IPS-NIHi7 (cell line): ENCODE measurements around the gene RIT2.
A peak's percentile ranks its signal among the peaks of the same experiment; 100 is the strongest.
"Not testable (repeated sequence)": the region's sequence is repeated elsewhere in the genome, so short reads cannot be mapped to it uniquely, and the experiment has no call there.

ENCODE experiments used
- DNase-seq: peaks from one replicate; pipeline ENCODE4 v3.0.0; 2012; ENCODE audit warnings: mixed read lengths; ENCODE audit errors: extremely low spot score

The RIT2 gene

DNA sequence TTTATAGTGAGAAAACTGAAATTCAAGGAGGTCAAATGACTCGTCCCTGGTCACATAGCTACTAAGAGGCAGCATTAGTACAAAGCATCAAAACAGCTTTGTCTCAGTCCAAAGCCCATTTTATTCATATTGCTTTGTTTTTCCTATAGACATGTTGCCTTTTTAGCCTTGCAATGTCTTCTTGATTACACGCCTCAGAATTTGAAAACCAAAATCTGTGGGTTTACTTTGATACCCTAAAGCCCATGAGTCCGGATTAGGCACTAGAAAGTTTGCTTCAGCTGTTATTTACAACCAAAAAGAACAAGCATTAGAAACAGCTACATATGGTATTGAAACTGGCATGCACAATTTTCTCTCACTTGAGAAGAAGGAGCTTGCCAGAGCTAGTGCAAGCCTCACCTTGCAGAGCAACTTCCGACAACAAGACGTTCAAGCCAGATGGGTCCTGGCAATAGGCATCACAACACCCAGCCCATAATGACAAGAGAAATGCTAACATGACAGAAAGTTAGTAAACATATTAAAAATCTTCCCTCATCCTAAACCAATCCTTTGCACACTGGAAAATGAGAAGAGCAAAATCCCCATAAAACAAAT, 276.8 kb downstream of the RIT2 start:
- DNase-seq, result no peak

DNA sequence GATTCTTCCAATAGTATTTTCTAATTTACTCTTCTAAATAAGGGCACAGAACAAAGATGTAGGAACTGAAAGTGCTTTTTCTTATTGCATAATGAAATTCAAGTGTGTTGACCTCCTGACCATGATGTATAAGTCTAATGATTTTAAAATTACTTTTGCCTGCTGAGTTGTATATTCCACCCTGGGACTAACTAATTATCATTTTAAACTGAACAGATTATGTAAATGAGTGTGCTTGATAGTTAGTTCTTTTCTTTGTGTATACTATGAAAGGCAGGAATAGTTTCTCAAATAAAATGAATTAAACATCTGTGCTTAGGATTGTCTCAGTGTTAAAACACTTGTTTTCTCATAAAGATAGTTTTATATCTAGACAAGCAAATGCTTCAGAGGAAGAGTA, 284.5 kb downstream of the RIT2 start:
- DNase-seq, result no peak

DNA sequence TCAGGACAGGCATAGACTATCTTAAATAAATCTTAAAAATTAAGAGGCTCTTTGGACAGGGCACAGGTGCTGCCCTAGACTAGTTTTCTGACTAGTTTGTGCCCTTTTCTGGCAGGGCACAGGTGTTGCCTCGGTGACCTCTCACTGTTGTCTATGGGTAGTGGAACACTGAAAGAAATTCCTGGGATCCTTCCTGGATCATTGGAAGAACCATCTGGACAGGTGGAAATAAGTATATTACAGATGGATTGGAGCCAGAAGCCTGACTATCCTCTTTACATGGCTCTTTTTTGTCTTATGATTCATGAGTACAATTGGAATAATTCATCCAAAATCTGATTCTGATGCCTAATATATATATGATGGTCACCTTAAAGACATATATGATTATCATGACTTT, 286.6 kb downstream of the RIT2 start:
- no peak for DNase-seq

DNA sequence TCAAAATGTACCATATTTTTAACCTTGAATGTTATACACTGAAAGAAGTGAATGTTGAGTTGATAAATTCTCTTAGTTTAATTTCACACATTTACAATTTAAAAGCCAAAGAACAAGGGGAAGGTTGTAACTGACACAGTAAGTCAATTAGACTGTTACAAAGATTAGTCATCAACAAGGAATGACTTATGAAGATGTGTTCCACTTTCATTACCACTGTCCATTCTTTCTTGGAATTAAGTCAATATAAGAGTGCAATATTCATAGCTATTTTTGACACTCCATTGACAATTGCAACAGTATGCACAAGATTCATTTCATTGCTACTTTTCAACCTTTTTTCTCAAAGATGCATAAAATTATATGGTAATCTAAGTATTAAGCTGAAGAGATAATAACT, 291.3 kb downstream of the RIT2 start:
- no peak for DNase-seq

DNA sequence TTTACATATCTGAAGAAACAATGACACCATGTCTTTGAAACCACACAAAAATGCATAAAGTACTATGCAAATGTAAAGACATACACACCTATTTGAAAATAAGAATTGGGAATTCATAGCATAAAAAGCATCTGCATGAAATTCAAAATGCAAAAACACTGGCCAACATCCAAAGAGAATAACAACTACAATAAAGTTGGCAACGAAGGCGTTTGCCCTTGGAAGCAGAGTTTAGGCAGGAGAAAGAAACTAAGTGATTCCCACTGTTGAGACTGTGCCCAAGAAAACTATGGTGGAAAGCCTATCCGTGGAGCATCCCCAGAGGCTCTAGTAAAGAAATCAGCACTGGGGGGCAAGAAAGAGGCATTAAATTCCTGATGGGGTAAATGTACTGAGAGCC, 292.8 kb downstream of the RIT2 start:
- DNase-seq, result no peak

DNA sequence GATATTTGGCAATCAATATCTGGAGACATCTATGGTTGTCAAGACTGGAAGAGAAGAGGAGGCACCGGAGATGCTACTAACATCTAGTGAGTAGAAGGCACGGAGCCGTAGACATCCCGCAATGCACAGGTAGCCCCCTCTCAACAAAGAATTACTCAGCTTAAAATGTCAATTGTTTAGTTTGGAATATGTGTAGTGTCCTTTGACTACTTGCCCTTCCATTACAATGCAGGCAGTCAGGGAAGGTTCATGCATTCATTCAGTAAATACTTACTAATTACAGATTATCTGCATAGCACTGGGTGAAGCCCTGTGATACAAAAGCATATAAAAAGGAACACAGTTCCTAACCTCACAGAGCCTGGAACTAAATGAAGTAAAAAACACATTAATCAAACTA, 294.0 kb downstream of the RIT2 start:
- DNase-seq, result no peak

DNA sequence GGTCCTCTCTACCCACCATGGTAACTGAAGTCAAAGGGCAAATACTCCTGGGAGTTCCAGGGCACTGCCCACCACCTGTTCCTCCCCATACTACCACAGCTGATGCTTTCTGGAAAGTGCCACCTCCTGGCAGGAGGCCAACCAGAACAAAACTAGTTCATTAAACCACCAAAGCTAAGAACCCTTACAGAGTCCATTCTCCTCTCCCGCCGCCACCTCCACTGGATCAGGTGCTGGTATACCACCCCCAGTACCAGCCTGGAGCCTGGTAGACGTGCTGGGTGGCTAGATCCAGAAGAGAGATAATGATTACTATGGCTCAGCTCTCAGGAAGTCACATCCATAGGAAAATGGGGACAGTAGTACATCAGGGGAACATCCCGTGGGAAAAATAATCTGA, 300.9 kb downstream of the RIT2 start:
- no peak for DNase-seq

DNA sequence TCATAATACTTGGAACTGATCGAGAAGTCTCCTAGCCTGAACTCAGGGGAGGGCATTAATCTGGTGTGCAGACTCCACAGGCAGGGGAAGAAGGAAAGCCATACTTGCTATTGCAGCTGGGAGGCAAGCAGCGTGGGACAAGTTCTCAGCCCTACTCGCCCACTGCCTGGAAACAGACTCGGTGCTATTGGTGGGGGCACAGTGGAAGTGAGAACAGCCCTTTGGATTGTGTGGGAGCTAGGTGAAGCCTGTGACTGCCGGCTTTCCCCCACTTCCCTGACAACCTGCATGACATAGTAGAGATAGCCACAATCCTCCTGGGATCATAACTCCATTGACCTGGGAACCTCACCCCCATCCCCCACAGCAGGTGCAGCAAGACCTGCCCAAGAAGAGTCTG, 301.3 kb downstream of the RIT2 start:
- no peak for DNase-seq

DNA sequence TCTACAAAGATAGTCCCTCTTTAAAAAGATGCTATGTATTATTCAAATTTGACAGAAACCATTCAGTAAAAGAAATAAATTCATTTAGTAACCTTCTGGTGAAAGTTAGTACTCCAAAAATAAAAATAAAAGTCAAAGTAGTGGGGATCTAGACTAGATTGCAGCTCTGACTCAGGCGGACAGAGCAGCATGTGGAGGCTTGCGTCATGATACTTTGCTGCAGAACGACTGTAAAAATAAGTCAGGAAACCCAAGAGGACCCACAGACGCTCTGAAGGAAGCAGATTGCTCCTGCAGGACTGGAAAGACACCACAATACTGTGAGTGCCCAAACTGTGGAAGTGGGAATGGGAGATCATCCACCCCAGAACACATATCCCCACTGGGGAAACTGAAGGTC, 301.9 kb downstream of the RIT2 start:
- DNase-seq, result no peak

DNA sequence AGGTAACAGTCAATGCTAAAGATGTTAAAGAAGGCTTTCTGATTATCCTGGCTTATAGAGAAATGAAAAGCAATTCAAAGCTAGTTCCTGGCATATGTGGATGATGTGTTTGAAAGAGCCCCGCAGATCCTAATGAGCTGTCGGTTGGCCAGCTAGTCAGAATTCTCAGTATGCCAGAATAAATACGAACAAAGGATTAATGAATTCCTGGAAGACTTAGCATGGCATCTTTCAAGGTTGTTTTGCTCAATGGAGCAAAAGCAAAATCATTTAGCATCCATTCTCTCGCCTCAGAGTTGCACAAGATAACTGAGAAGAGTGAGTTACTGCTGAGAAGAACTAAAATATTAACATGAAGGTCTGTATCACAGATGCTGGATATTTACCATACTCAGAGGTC, 307.6 kb downstream of the RIT2 start:
- no peak for DNase-seq

DNA sequence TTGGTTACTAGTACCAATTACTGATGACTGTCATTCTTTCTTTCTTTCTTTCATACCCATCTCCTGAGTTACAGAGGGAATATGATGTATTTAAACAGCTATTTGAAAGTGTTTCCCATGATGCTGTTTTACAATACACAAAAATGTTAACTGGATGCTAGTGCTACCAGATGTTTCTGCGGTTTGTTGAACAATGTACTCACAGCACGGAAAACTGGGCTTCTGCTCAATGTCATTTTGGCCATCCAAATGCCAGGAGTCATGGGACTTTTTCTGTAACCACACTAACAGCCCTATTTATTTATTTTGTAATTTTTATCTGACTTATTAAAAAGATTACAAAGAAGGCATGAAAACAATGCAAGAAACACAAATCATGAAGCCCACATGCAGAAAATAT, 313.8 kb downstream of the RIT2 start:
- no peak for DNase-seq

DNA sequence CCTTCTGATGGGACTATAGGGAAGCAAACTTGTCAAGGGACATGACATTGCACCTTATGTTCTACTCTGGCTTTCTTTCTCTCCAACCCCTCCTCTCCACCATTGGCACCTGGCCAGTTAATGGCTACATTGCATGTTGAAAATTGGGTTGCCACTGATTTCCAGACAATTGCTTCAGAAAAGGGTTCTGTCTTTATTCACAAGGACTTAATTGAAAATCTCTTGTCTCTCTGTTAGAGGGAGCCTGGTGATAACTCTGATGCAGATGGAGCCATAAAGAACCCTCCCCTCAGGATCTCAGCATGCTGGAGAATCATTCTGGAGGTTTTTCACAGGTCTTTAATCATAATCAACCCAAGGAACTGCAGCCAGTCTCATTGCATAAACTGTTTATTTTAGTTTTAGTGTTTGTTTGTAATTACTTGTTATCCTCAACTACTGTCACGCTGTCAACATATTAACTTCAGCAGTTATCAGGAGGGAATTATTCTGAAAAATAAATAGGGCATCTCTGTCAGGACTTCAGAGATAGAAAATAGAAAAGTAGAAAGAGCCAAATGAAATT, 316.8 kb downstream of the RIT2 start:
- DNase-seq, result no peak

DNA sequence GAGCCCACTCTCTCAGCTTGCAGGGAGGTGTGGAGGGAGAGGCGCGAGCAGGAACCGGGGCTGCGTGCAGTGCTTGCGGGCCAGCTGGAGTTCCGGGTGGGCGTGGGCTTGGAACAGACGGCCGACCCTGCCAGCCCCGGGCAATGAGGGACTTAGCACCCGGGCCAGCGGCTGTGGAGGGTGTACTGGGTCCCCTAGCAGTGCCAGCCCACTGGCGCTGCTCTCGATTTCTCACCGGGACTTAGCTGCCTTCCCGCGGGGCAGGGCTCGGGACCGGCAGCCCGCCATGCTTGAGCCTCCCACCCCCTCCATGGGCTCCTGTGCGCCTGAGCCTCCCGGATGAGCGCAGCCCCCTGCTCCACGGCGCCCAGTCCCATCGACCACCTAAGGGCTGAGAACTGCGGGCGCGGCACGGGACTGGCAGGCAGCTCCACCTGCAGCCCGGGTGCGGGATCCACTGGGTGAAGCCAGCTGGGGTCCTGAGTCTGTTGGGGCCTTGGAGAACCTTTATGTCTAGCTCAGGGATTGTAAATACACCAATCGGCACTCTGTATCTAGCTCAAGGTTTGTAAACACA, 320.2 kb downstream of the RIT2 start:
- not testable (repeated sequence) for DNase-seq

DNA sequence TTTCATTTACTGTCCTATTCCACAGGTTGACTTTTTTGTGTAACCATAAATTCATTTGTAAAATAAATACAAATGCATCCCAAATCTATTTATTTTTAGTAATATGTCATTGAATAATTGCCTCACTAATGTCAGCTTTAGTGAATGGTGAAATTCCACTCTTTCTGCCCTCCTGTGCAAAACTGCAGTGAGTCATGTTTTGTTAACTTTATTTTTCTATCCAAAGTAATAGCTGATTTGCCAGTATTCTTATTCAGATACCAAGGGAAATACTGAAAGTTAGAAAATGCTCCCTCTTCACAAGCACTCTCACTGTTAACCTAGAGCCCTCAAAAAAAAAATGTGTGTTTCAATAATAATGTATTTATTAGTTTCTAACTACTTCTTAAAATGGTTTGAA, 322.8 kb downstream of the RIT2 start:
- DNase-seq, result no peak

DNA sequence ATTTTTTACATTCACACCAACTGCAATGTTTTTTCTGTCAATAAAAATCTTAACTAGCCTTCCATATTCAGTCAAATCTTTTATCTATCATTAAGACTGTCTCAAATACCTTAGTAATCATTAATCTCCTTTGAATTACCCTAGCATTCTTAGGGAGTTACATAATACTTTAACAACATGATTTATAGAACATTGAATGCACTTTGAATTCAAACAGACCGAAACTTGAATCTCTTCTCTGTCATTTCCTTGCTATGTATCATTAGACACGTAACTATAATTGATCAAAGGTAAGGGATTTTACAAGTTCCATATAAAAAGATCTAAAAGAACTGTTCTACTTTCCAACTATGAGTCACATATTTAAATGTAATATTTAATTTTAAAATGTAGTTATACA, 330.9 kb downstream of the RIT2 start:
- DNase-seq, result no peak

DNA sequence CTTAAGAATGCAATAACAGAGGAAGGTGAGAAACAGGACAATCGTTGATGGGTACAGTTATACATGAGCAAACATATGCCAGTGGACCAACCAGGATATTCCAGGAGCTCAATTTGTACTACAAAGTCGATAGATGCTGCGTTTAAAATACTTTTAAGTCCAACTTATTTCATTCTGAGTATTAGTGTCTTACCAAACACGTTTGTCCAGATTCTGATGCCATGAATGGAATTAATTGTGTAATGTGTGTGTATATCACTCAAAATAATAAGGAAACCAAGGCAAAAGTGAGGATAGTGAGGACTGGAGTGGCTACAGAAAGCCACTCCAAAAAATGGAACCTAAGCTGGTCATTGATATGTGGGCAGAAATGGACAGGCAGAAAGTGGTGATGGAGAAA, 332.6 kb downstream of the RIT2 start:
- no peak for DNase-seq

DNA sequence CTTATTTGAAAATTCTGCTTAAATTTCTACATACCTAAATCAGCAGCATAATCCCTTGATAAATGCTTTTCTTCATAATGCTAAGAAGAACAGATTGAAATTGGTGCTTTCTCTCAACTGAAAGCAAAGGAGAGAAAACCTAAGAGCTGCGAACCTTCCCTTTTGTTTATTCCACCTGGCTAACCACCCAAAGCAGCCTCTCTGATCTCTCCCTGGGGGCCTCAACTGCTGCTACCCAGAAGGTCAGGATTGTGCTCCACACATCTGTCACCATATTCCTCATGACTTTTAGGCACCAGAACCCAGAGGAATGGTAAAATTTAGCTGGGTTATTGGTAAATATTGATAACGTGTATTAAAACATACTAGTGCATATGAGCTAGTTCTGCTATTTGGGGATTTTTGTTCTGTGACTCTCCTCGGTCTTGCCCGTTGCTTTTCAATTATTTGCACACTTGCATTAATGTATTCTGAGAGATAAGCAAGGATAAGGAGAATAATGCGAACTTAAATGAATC, 334.1 kb downstream of the RIT2 start:
- DNase-seq, result peak; percentile 14

DNA sequence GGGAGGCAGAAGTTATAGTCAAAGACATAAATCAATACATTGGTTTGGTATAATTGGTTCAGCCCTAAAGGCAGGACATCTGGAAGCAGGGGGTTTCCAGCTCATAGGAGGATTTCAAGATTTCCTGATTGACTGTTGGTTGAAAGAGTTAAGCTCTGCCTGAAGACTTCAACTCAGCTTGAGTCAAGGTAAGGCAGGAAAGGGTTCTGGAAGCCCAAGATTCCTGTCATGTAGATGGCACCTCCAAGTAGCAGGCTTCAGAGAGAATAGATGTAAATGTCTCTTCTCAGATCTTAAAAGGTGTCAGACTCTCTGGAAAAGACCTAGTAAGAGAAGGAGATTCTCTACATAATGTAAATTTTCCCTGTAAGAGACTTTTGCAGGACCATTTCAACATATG, 335.3 kb downstream of the RIT2 start:
- DNase-seq, result peak; percentile 14

DNA sequence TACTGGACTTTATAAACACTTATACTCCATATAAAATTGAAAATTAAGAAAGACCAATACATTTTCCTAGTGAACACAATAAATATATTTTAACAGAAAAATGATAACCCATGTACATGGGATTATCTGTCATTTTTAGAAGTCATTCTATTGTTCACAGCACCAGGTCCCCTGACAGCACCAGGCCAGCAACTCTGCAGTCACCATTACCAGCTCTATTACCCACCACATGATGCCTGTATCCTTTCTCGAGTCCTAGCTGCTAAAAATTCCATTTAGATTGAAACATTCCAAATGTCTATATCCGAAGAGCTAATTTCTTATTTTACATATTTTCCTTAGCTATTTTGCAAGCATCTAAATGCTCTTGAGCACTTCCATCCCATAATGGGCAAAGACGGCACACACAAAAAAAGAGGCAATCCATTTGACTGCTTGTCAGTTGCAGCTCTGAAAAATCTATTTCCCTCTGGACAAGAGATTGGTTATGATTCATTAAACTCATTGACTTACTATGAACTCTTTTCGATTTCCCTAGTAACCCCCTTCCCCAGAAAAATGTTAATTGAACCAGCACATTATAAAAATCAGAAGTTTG, 336.9 kb downstream of the RIT2 start:
- DNase-seq, result no peak

DNA sequence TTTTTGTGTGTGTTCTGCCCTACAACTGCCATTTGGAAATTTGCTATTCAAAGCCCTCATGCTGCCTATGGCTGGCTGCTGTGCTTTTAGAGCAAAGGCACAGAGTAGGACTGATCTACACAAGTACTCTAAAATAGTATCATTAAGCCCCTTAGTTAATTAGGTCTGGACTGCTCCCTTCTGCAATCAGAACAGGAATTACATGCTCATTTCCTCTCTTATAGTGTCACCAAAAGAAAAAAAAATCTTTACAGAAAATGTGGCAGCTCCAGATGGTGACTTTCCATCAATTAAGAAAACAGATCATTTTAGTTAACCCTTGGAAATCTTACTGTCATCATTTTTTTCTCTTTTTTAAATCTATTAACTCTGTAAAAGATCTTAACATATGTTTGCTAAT, 337.5 kb downstream of the RIT2 start:
- DNase-seq, result no peak

DNA sequence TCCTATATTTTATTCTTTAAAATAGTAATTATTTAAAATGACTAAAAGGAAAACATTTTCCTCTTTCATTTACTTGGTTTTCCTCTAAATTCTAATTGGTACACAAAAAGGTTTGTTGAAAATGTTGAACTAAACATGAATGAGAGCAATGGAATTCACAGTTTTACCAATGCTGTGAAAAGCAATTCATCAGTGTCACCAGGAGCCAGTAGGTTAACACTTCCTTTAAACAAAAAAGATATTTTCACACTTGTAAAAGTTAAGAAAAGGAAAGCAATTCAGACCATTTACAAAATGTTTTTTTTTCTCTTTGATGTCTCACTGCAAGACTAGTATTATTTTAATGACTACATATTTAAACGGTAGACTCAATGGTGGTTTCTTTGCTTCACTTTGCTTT, 341.6 kb downstream of the RIT2 start:
- DNase-seq, result no peak

DNA sequence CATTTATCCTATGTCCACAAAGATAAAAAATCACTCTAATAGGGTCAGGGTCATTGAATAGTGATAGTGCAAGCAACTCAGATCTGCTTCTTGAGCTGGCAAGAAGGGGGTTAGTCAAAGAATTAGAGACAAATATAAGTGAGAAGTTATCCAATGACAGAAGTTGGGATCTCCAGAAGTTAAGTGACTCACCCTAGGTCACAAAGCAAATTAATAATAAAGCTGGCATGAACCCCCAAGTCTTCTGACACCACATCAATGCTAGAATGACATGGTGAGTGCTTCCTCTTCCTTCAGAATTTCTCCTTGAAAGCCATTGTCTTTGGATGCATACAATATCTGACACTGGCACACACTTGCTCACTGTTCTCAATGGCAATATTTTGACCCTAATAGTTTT, 343.5 kb downstream of the RIT2 start:
- no peak for DNase-seq

DNA sequence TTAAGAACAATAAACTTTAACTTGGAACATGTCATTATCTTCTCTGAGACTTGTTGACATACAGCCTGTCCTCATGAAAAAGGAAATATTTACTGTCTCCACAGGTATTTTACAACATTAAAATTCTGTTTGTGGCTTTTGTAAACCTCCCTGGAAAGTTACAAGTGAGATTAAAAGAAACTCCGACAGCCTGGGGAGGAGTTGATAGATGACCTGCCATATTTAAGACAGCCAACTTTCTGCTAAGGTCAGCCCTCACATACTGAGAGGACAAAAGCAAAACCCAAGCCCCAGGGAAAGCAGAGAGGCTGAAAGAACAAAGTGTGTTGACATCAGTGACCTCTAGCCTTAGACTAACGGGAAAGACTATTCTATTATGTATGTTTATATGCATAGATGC, 350.2 kb downstream of the RIT2 start:
- no peak for DNase-seq
